OCI-LY3 (cell line): ENCODE data around the gene IGIP.

Source experiments
- CTCF ChIP-seq: fragments of 200-600, 300-600 bp; sonication (generic); IDR thresholded peaks from 2 replicates; pipeline ENCODE4 v1.5.1; 2014; ENCODE audit warnings: antibody characterized with exemption, low read length, low read depth
- EZH2phosphoT487 ChIP-seq: fragments of 200-600 bp; shearing (Covaris generic); IDR thresholded peaks from 2 replicates; pipeline ENCODE4 v1.6.1; 2018; ENCODE audit warnings: antibody characterized with exemption, mixed run types, low read depth

DNA sequence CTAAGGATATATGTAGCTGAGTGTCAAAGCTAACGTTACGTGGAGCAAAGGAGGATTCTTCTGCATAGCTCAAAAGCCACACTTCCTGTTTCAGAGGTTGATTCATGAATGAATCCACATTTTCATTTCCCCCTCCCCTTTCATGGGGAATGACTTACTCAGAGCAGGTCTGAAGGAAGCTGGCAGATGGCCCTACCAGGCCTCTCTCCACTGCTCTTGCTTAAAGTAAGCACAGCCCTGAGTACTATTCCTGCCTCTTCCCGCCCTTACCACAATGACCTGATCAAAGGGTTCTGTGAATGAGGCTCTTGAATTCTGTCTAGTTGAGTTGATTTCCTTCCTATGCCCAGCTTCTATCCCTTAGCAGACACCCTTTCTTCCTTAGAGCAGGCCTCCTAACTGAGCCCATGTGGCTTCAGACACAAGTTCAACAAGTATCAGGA is 6.3 kb downstream of the IGIP start:
- no peak for TF ChIP-seq CTCF
- TF ChIP-seq EZH2phosphoT487, result no peak
